CD1c-positive myeloid dendritic cell (primary cell): Measurements from ENCODE around the gene PCDHGA4.
"Not testable (repeated sequence)": the region's sequence is repeated elsewhere in the genome, so short reads cannot be mapped to it uniquely, and the experiment has no call there.

ENCODE experiments used
- DNase-seq: peaks from one replicate; pipeline ENCODE4 v3.0.0-alpha.2; 2016; ENCODE audit errors: extremely low spot score

PCDHGA4 gene

GRCh38 chr5:141354900-141355469 is at the start of gene PCDHGA4:
PCDHGA4 (plus strand) TSS chr5:141355021; CDS start chr5:141355108, 87 bp downstream.
- peak; percentile 19 for DNase-seq

GRCh38 chr5:141306630-141307029 is 48.2 kb upstream of the PCDHGA4 start:
- DNase-seq, result no peak

- DNase-seq, result no peak
These were observed 41.1 kb upstream of the PCDHGA4 start for GRCh38 chr5:141313711-141314110.

- DNase-seq, result not testable (repeated sequence)
These were observed 37.9 kb upstream of the PCDHGA4 start for GRCh38 chr5:141316963-141317362.

- DNase-seq, result no peak
These were observed 35.6 kb upstream of the PCDHGA4 start for GRCh38 chr5:141319202-141319601.

GRCh38 chr5:141319699-141320098 is 35.1 kb upstream of the PCDHGA4 start:
- DNase-seq, result no peak

GRCh38 chr5:141320225-141321169 is 34.3 kb upstream of the PCDHGA4 start, which contains the start of gene TAF7:
TAF7 (minus strand) TSS chr5:141320784; CDS start chr5:141320044, 740 bp downstream.
- peak; percentile 97 for DNase-seq

GRCh38 chr5:141322261-141322660 is 32.6 kb upstream of the PCDHGA4 start:
- no peak for DNase-seq

GRCh38 chr5:141326088-141326854 is 28.6 kb upstream of the PCDHGA4 start:
- DNase-seq, result peak; percentile 59

- no peak for DNase-seq
These were observed 26.6 kb upstream of the PCDHGA4 start for GRCh38 chr5:141328231-141328630.

- DNase-seq, result no peak
These were observed 24.3 kb upstream of the PCDHGA4 start, which contains the start of gene PCDHGA1 for GRCh38 chr5:141330299-141331080. PCDHGA1 (plus strand) TSS chr5:141330514.

GRCh38 chr5:141332571-141332970 is 22.2 kb upstream of the PCDHGA4 start:
- DNase-seq, result not testable (repeated sequence)

GRCh38 chr5:141338538-141339306 is 16.1 kb upstream of the PCDHGA4 start, which contains the start of gene PCDHGA2:
PCDHGA2 (plus strand) TSS chr5:141338760.
- peak; percentile 26 for DNase-seq

GRCh38 chr5:141340781-141341354 is 14.0 kb upstream of the PCDHGA4 start:
- DNase-seq, result not testable (repeated sequence)

GRCh38 chr5:141342773-141343172 is 12.0 kb upstream of the PCDHGA4 start:
- no peak for DNase-seq

- DNase-seq, result peak; percentile 22
These were observed 11.4 kb upstream of the PCDHGA4 start, which contains the start of gene PCDHGA3 for GRCh38 chr5:141343242-141343952. PCDHGA3 (plus strand) TSS chr5:141343829; CDS start chr5:141344034, 205 bp downstream.

GRCh38 chr5:141343953-141344463 is 10.8 kb upstream of the PCDHGA4 start:
- no peak for DNase-seq

- DNase-seq, result no peak
These were observed 9.5 kb upstream of the PCDHGA4 start for GRCh38 chr5:141345327-141345726.

GRCh38 chr5:141346017-141346416 is 8.8 kb upstream of the PCDHGA4 start:
- DNase-seq, result not testable (repeated sequence)
